SH-SY5Y (cell line): ENCODE measurements around the gene PPP1R8.

Source experiments
- GATA2 ChIP-seq: IDR thresholded peaks from 2 replicates; pipeline ENCODE4 v1.6.1; 2011; ENCODE audit warnings: mild to moderate bottlenecking, low read depth, low read length
- GATA3 ChIP-seq: IDR thresholded peaks from 2 replicates; pipeline ENCODE4 v1.6.1; 2011; ENCODE audit warnings: low read depth, mild to moderate bottlenecking, low read length, moderate library complexity

DNA sequence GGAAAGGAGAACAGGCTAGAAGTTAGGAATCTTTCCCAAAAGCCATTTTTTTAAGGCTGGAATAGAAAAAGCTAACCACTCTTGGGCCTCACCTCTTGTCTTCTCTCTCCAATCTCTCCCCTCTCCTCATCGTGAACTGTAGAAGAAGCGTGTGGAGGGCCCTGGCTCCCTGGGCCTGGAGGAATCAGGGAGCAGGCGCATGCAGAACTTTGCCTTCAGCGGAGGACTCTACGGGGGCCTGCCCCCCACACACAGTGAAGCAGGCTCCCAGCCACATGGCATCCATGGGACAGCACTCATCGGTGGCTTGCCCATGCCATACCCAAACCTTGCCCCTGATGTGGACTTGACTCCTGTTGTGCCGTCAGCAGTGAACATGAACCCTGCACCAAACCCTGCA is 19.4 kb downstream of the PPP1R8 start:
- TF ChIP-seq GATA3 (no peak), GATA2 (no peak)
